ENCODE data around the gene LDHB.

Gene LDHB

DNA sequence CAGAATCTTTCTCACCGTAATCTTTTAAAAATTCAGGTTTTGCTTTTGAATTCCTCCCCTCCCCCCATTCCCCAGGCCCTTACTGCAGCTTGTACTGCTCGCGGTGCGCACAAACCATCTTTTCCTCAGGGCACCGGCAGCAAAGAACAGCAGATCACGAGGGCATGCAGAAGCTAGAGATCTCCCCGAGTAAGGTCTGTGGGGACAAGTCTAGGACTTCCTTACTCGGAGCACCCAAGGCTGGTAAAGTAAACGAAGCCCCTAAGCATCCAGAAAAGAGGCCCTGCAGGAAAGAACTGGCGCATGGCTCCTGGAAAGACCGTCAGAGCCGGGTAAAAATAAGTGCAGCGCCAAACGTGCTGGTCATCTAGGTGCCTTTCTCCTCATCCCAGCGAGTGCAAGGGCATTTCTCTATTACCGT, 727 bp downstream of the LDHB start:
- DNase-seq = peak; percentile 39
- Histone ChIP-seq H3K36me3 (peaks cover 51% of the 10 kb centered on the region), H3K4me3 (ENCODE audit: low read depth, low read length) (peak overlapping the region; percentile 91), H3K27me3 (ENCODE audit: insufficient read depth, low read depth, severe bottlenecking) (no peaks in the 10 kb centered on the region), H3K27ac (peak overlapping the region; percentile 99), H3K9me3 (ENCODE audit: severe bottlenecking) (peaks cover 3% of the 10 kb centered on the region)
- TF ChIP-seq, protein P1, sequence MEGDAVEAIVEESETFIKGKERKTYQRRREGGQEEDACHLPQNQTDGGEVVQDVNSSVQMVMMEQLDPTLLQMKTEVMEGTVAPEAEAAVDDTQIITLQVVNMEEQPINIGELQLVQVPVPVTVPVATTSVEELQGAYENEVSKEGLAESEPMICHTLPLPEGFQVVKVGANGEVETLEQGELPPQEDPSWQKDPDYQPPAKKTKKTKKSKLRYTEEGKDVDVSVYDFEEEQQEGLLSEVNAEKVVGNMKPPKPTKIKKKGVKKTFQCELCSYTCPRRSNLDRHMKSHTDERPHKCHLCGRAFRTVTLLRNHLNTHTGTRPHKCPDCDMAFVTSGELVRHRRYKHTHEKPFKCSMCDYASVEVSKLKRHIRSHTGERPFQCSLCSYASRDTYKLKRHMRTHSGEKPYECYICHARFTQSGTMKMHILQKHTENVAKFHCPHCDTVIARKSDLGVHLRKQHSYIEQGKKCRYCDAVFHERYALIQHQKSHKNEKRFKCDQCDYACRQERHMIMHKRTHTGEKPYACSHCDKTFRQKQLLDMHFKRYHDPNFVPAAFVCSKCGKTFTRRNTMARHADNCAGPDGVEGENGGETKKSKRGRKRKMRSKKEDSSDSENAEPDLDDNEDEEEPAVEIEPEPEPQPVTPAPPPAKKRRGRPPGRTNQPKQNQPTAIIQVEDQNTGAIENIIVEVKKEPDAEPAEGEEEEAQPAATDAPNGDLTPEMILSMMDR (IDR thresholded peaks at IDR 0.05; ENCODE audit: low read depth, low read length) = no peak

DNA sequence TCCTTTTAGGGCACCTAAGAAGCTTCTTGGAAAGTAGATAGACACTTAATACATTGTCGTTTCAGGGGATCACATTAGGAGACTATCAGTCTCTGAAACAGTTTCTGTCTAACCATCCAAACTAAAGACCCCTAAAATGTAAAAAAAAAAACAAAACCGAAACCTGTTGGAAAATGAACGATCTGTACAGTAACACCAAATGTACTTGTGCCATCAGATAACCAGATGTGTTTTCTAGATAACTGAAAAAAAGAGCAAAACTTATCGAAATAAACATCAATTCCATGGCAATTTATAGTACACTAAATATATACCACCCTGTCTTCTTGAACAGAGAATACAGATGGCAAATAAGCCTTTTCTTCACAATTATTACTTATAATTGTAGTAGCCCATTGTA, 2.1 kb downstream of the LDHB start:
- no peak overlapping the region for H3K27ac ChIP-seq
- TF ChIP-seq, protein P1 (IDR thresholded peaks at IDR 0.05; ENCODE audit: low read depth, low read length) = no peak
- H3K36me3 ChIP-seq = peaks cover 65% of the 10 kb centered on the region
- H3K27me3 ChIP-seq (ENCODE audit: insufficient read depth, low read depth, severe bottlenecking) = no peaks in the 10 kb centered on the region
- DNase-seq = no peak
- peaks cover 3% of the 10 kb centered on the region for H3K9me3 ChIP-seq (ENCODE audit: severe bottlenecking)
- H3K4me3 ChIP-seq (ENCODE audit: low read depth, low read length) = peak overlapping the region; percentile 91

DNA sequence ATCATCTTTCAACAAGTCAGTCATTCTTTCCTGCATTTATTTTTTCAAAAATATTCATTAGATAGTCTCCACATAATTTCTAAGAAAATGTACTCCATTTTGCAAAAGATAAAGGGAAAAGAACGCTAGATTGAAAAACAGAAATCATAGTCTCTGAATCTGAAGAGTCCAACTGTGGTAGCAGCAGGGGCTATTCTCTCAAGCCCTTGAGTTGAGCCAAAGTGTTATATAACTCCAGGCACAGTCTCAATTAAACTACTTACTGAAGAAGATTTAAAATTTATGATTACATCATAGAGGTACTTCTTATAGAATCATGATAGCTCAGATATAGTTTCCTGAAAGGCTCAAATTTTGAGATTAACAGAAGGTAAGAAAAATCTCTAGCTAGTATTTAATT, 5.8 kb downstream of the LDHB start:
- DNase-seq = no peak
- TF ChIP-seq, protein P1 (IDR thresholded peaks at IDR 0.05; ENCODE audit: low read depth, low read length) = no peak
- H3K36me3 ChIP-seq = peaks cover 90% of the 10 kb centered on the region
- H3K27ac ChIP-seq = no peak overlapping the region
- H3K27me3 ChIP-seq (ENCODE audit: insufficient read depth, low read depth, severe bottlenecking) = no peaks in the 10 kb centered on the region
- H3K4me3 ChIP-seq (ENCODE audit: low read depth, low read length) = no peak overlapping the region
- no peaks in the 10 kb centered on the region for H3K9me3 ChIP-seq (ENCODE audit: severe bottlenecking)

DNA sequence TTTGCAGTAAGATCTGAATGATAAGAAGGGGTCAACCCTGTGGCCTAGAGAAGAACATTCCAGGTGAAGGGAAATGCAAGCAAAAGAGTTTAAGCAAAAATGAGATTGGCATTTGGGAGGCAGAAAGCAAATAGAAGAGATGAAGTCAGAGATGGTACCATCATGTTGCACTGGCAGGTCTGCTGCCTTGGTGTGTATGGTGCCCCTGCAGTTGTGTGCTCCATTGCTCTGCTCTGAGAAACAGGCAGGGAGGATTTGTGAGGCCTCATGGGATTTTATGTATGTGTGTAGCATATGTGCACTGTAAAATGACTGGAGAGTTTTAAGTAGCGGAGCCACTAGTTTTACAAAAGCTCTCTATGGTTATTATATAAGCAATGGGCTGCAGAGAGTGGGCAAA, 6.6 kb downstream of the LDHB start:
- no peak overlapping the region for H3K4me3 ChIP-seq (ENCODE audit: low read depth, low read length)
- H3K27me3 ChIP-seq (ENCODE audit: insufficient read depth, low read depth, severe bottlenecking) = no peaks in the 10 kb centered on the region
- TF ChIP-seq, protein P1 (IDR thresholded peaks at IDR 0.05; ENCODE audit: low read depth, low read length) = no peak
- no peak for DNase-seq
- H3K27ac ChIP-seq = no peak overlapping the region
- no peaks in the 10 kb centered on the region for H3K9me3 ChIP-seq (ENCODE audit: severe bottlenecking)
- H3K36me3 ChIP-seq = peaks cover 94% of the 10 kb centered on the region

DNA sequence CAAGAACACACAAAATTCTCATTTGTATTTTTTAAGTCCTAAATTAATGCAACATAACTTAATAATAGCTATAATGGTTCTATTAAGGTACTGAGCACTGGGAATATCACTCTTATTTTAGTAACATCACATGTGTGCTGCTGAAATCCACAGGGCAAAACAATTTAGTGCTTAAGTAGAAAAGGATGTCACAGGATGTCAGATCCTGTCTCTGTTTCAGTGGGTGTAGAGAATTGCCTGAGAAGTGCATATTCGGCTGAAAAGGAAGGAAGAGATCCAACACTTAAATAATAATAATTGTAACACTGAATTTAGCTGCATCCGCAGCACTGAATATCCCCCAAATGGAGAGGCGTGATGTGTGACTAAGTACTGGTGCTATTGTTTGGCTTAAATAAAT, 8.6 kb downstream of the LDHB start:
- DNase-seq = no peak
- no peak overlapping the region for H3K27ac ChIP-seq
- H3K9me3 ChIP-seq (ENCODE audit: severe bottlenecking) = no peaks in the 10 kb centered on the region
- no peak overlapping the region for H3K4me3 ChIP-seq (ENCODE audit: low read depth, low read length)
- no peaks in the 10 kb centered on the region for H3K27me3 ChIP-seq (ENCODE audit: insufficient read depth, low read depth, severe bottlenecking)
- peaks cover 88% of the 10 kb centered on the region for H3K36me3 ChIP-seq
- TF ChIP-seq, protein P1 (IDR thresholded peaks at IDR 0.05; ENCODE audit: low read depth, low read length) = no peak

DNA sequence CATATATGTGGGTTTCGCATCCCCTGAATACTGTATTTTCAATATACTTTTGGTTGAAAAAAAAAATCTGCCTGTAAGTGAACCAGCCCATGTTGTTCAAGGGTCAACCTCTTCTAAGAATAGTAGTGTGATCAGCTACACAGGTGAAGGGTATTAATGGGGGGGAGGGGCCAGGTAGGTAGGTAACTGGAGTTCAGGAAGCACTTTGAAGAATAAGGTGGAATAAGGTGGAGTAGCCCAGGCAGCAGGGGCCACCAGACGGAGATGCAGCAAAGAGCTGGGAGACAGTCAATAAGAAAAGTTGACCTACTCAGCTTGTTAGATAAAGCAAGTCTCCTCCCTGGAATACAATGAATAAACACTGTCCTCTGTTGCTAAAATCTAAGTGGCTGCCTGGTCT, 9.3 kb downstream of the LDHB start:
- peaks cover 88% of the 10 kb centered on the region for H3K36me3 ChIP-seq
- no peak for DNase-seq
- TF ChIP-seq, protein P1 (IDR thresholded peaks at IDR 0.05; ENCODE audit: low read depth, low read length) = no peak

More for the DNA sequence above, 9.3 kb downstream of the LDHB start:
- Histone ChIP-seq H3K27ac (no peak overlapping the region), H3K9me3 (ENCODE audit: severe bottlenecking) (no peaks in the 10 kb centered on the region), H3K4me3 (ENCODE audit: low read depth, low read length) (no peak overlapping the region), H3K27me3 (ENCODE audit: insufficient read depth, low read depth, severe bottlenecking) (no peaks in the 10 kb centered on the region)

Data from WERI-Rb-1 (cell line).